Panc1 (cell line): ENCODE data around the gene TGM5. TPM values are rescaled to one million over a fixed set of nuclear protein-coding genes. Genes with fewer than 3 reads are reported as not detected.

Experiments used
- ATAC-seq: fragments of 200-7000 bp; cut with Tn5 transposase; 2 replicates; pipeline ENCODE4 v1.9.1; 2020; ENCODE audit warnings: mild to moderate bottlenecking, moderate library complexity
- BruUV-seq: library from RNA; stranded (reverse); fragments of 400-500 nt; replicated peaks from 2 replicates; lab custom pipeline; 2021; lab: Mats Ljungman, UMichigan
- CTCF ChIA-PET: fragments of 300-600 bp; sonication (Branson Sonifier 250); formaldehyde crosslinking; loops from one replicate; lab custom pipeline; 2022; ENCODE audit warnings: antibody characterized with exemption; lab: Charles Lee
- POLR2A ChIA-PET: fragments of 300-600 bp; sonication (Branson Sonifier 250); formaldehyde crosslinking; loops from one replicate; lab custom pipeline; 2022; ENCODE audit warnings: antibody characterized with exemption; lab: Charles Lee
- DNase-seq: peaks from one replicate; pipeline ENCODE4 v3.0.0-alpha.2; 2010; ENCODE audit warnings: low read depth, low spot score
- H3K27ac ChIP-seq: 2 replicates; pipeline ENCODE4 v1.5.1; 2011; ENCODE audit warnings: mild to moderate bottlenecking, low read length, inconsistent platforms
- H3K27me3 ChIP-seq: fragments of 200-500 bp; sonication (Bioruptor generic); 2 replicates; pipeline ENCODE4 v1.6.0; 2014; ENCODE audit warnings: low read length, inconsistent platforms; ENCODE audit not compliant: control insufficient read depth, insufficient read depth
- H3K36me3 ChIP-seq: fragments of 200-500 bp; sonication (Bioruptor generic); 2 replicates; pipeline ENCODE4 v1.5.1; 2014; ENCODE audit warnings: inconsistent platforms, mild to moderate bottlenecking, low read length, moderate library complexity; ENCODE audit not compliant: control insufficient read depth, insufficient read depth
- H3K4me1 ChIP-seq: 2 replicates; pipeline ENCODE4 v1.5.1; 2011; ENCODE audit warnings: inconsistent platforms, mild to moderate bottlenecking, low read length, moderate library complexity; ENCODE audit not compliant: control insufficient read depth, insufficient read depth
- H3K4me3 ChIP-seq, 2 experiments: 2 replicates each; pipeline ENCODE4 v1.5.1; 2011 to 2012; ENCODE audit warnings: low read depth in 2 of 2, low read length in 2 of 2, mild to moderate bottlenecking in 2 of 2, inconsistent platforms in 1 of 2, moderate library complexity in 1 of 2
- H3K9me3 ChIP-seq: fragments of 200-500 bp; sonication (Bioruptor generic); 2 replicates; pipeline ENCODE4 v1.5.1; 2014; ENCODE audit warnings: low read depth, mild to moderate bottlenecking, inconsistent platforms, low read length, moderate library complexity; ENCODE audit not compliant: control insufficient read depth, insufficient read depth
- CTCF ChIP-seq: fragments of 450-650 bp; IDR thresholded peaks from 2 replicates; pipeline ENCODE4 v1.5.1; 2017; ENCODE audit warnings: mild to moderate bottlenecking
- POLR2AphosphoS5 ChIP-seq: IDR thresholded peaks from 2 replicates; pipeline ENCODE4 v1.6.1; 2012; ENCODE audit warnings: mild to moderate bottlenecking, low read depth, low read length, moderate library complexity
- REST ChIP-seq, 2 experiments: IDR thresholded peaks; 2 replicates each; pipeline ENCODE4 v1.6.1; 2011 to 2012; ENCODE audit warnings: low read depth in 2 of 2, control low read depth in 1 of 2, low read length in 1 of 2, mild to moderate bottlenecking in 1 of 2, moderate library complexity in 1 of 2; ENCODE audit not compliant: insufficient read depth in 1 of 2
- SIN3A ChIP-seq: IDR thresholded peaks from 2 replicates; pipeline ENCODE4 v1.6.1; 2012; ENCODE audit warnings: low read depth, mild to moderate bottlenecking, low read length, moderate library complexity, borderline replicate concordance; ENCODE audit not compliant: insufficient read depth
- TCF7L2 ChIP-seq: IDR thresholded peaks from 2 replicates; pipeline ENCODE4 v1.6.1; 2011; ENCODE audit warnings: mild to moderate bottlenecking, low read depth, low read length, inconsistent platforms
- in situ Hi-C: cut with HindIII; loops from 2 replicates; pipeline ENCODE4 v1.10.0; 2016; ENCODE audit warnings: low sequenced_read_pairs, low pct_unique_long_range_greater_than_20kb
- intact Hi-C: fragments of 100-400 bp; cut with micrococcal nuclease; formaldehyde crosslinking; loops from one replicate; pipeline ENCODE4 v1.10.0; 2022; ENCODE audit not compliant: unreplicated experiment
- total RNA-seq: library from RNA; stranded (reverse); gene quantifications from one replicate; pipeline ENCODE4 v1.2.1, GENCODE V29; 2021; ENCODE audit not compliant: unreplicated experiment

Gene TGM5
- total RNA-seq, 1 experiment from 2014 or later = not detected

GRCh38 chr15:43208052-43209002 is 58.4 kb downstream of the TGM5 start:
- no peaks in the 10 kb centered on the region for H3K36me3 ChIP-seq
- in situ Hi-C loops = no loop called here
- no TSS peak for BruUV-seq
- no peaks in the 10 kb centered on the region for H3K4me1 ChIP-seq
- ATAC-seq = 0 out of 2 replicates have a peak, but pooled peaks have one; percentile 3
- no peak for DNase-seq
- peaks cover 3% of the 10 kb centered on the region; the same call in 1 of the 2 replicates for H3K27me3 ChIP-seq
- POLR2A ChIA-PET = no interaction called here
- CTCF ChIA-PET = interaction anchor here (0.6 to 2.4 kb wide), 5 partner anchors 17 to 79 kb away, joined by 3 to 9 read pairs (median 4); no protein-coding TSS in a partner anchor
- no peak overlapping the region for H3K27ac ChIP-seq
- no peaks in the 10 kb centered on the region for H3K9me3 ChIP-seq
- no peak overlapping the region for H3K4me3 ChIP-seq
- TF ChIP-seq TCF7L2 (no peak), CTCF (no peak), POLR2AphosphoS5 (no peak), REST (IDR thresholded peaks at IDR 0.05; ENCODE audit: insufficient read depth in 1 of 2, low read depth in 2 of 2, low read length in 1 of 2) (no peak), SIN3A (no peak)
- intact Hi-C loops = no loop called here

- H3K27me3 ChIP-seq = peaks cover 3% of the 10 kb centered on the region; the same call in 1 of the 2 replicates
- no peak overlapping the region for H3K4me3 ChIP-seq
- no peaks in the 10 kb centered on the region for H3K4me1 ChIP-seq
- H3K27ac ChIP-seq = no peak overlapping the region
- no TSS peak for BruUV-seq
- no peak for ATAC-seq
- ChIA-PET POLR2A (no interaction called here), CTCF (interaction anchor here (0.9 to 1.1 kb wide), 3 partner anchors 19 to 81 kb away, joined by 3 to 5 read pairs (median 3); no protein-coding TSS in a partner anchor)
- DNase-seq = no peak
- intact Hi-C loops = no loop called here
- TF ChIP-seq POLR2AphosphoS5 (no peak), CTCF (no peak), TCF7L2 (no peak), REST (IDR thresholded peaks at IDR 0.05; ENCODE audit: insufficient read depth in 1 of 2, low read depth in 2 of 2, low read length in 1 of 2) (no peak), SIN3A (no peak)
- in situ Hi-C loops = no loop called here
- H3K36me3 ChIP-seq = no peaks in the 10 kb centered on the region
- H3K9me3 ChIP-seq = no peaks in the 10 kb centered on the region
Measured at GRCh38 chr15:43207024-43207423, 59.7 kb downstream of the TGM5 start.
